Chondrocyte (in vitro differentiated cells): ENCODE results near the gene SEMA3G. TPM values are rescaled to one million over a fixed set of nuclear protein-coding genes. Genes with fewer than 3 reads are reported as not detected.

Experiments
- DNase-seq: peaks from one replicate; pipeline ENCODE4 v3.0.0; 2021; ENCODE audit warnings: mixed read lengths, low spot score
- H3K27ac Mint-ChIP-seq: one replicate; pipeline ENCODE4 v1.8.0; 2021; ENCODE audit warnings: mild to moderate bottlenecking, moderate library complexity, mixed read lengths; ENCODE audit not compliant: unreplicated experiment
- H3K27me3 Mint-ChIP-seq: 2 replicates; pipeline ENCODE4 v1.8.0; 2021; ENCODE audit warnings: low read depth, mixed read lengths
- H3K36me3 Mint-ChIP-seq: 2 replicates; pipeline ENCODE4 v1.8.0; 2021; ENCODE audit warnings: low read depth, mixed read lengths
- H3K4me1 Mint-ChIP-seq: 2 replicates; pipeline ENCODE4 v1.8.0; 2021; ENCODE audit warnings: low read depth, mild to moderate bottlenecking, mixed read lengths
- H3K4me3 Mint-ChIP-seq: one replicate; pipeline ENCODE4 v1.8.0; 2021; ENCODE audit warnings: mild to moderate bottlenecking, moderate library complexity, mixed read lengths; ENCODE audit not compliant: unreplicated experiment
- H3K9me3 Mint-ChIP-seq: 2 replicates; pipeline ENCODE4 v1.8.0; 2021; ENCODE audit warnings: low read depth, mixed read lengths
- total RNA-seq: library from RNA; stranded (reverse); gene quantifications from 3 replicates; pipeline ENCODE4 v1.2.1, GENCODE V29; 2021
- TF ChIP-seq, protein P1 (sequence below): fragments of 200-600 bp; sonication (generic); IDR thresholded peaks from 2 replicates; pipeline ENCODE4 v1.5.0; 2021; ENCODE audit warnings: antibody characterized with exemption, mild to moderate bottlenecking, moderate library complexity

The SEMA3G gene
- total RNA-seq, 1 donor from 2014 or later = 0.17 TPM

DNA sequence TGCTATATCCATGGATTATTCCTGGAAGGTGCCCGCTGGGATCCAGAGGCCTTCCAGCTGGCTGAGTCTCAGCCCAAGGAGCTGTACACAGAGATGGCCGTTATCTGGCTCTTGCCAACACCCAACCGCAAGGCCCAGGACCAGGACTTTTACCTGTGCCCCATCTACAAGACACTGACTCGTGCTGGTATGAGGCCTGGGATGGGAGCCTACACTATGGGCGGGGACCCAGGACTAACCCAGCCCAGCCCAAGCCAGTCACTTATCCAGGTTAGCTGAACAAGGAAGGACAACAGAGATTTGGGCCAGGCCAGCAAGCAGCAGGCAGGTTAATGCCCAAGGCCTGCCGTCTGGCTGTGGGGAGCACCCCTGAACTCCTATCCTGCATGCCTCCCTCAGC, 45.3 kb downstream of the SEMA3G start:
- Mint-ChIP-seq H3K27me3 (no peaks in the 10 kb centered on the region), H3K27ac (no peak overlapping the region), H3K9me3 (no peaks in the 10 kb centered on the region), H3K36me3 (peaks cover 20% of the 10 kb centered on the region), H3K4me1 (no peaks in the 10 kb centered on the region), H3K4me3 (no peak overlapping the region)
- TF ChIP-seq, protein P1, sequence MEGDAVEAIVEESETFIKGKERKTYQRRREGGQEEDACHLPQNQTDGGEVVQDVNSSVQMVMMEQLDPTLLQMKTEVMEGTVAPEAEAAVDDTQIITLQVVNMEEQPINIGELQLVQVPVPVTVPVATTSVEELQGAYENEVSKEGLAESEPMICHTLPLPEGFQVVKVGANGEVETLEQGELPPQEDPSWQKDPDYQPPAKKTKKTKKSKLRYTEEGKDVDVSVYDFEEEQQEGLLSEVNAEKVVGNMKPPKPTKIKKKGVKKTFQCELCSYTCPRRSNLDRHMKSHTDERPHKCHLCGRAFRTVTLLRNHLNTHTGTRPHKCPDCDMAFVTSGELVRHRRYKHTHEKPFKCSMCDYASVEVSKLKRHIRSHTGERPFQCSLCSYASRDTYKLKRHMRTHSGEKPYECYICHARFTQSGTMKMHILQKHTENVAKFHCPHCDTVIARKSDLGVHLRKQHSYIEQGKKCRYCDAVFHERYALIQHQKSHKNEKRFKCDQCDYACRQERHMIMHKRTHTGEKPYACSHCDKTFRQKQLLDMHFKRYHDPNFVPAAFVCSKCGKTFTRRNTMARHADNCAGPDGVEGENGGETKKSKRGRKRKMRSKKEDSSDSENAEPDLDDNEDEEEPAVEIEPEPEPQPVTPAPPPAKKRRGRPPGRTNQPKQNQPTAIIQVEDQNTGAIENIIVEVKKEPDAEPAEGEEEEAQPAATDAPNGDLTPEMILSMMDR = no peak
- peak; percentile 68 for DNase-seq

DNA sequence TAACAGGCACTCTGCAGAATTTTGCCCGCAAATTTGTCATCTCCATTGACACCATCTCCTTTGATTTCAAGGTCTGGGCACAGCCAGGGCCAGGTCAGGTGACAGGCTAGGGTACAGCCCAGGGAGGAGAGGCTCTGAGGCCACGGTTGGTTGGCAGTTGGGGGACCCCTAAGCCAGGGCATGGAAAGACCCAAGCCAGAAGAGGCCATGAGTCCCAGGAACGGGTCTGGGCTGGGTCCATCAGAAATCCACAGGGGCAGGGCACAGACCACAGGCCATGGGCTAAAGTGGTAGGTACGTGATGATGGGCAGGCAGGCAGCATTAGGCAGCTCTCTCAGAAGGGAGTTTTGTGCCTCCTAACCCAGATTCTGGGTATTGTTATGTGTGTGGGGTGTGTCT, 45.8 kb downstream of the SEMA3G start:
- H3K4me3 Mint-ChIP-seq = no peak overlapping the region
- peak; percentile 72 for DNase-seq
- no peak overlapping the region for H3K27ac Mint-ChIP-seq
- H3K36me3 Mint-ChIP-seq = peaks cover 17% of the 10 kb centered on the region
- H3K9me3 Mint-ChIP-seq = no peaks in the 10 kb centered on the region
- H3K4me1 Mint-ChIP-seq = no peaks in the 10 kb centered on the region
- H3K27me3 Mint-ChIP-seq = no peaks in the 10 kb centered on the region
- TF ChIP-seq, protein P1 = no peak

DNA sequence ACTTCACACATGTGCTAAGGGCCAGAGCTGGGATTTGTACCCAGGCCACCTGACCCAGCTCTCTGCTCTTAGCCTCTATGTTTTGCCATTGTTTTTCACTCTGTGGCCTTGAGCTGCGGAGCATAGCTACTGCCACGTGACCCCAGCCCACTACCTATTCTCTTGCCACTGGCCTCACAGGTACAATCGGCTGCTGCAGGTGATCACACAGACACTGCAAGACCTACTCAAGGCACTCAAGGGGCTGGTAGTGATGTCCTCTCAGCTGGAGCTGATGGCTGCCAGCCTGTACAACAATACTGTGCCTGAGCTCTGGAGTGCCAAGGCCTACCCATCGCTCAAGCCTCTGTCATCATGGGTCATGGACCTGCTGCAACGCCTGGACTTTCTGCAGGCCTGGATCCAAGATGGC, 46.2 kb downstream of the SEMA3G start:
- Mint-ChIP-seq H3K9me3 (no peaks in the 10 kb centered on the region), H3K36me3 (peaks cover 13% of the 10 kb centered on the region), H3K27ac (no peak overlapping the region), H3K4me1 (no peaks in the 10 kb centered on the region), H3K27me3 (no peaks in the 10 kb centered on the region), H3K4me3 (no peak overlapping the region)
- peak; percentile 56 for DNase-seq
- TF ChIP-seq, protein P1 = no peak

DNA sequence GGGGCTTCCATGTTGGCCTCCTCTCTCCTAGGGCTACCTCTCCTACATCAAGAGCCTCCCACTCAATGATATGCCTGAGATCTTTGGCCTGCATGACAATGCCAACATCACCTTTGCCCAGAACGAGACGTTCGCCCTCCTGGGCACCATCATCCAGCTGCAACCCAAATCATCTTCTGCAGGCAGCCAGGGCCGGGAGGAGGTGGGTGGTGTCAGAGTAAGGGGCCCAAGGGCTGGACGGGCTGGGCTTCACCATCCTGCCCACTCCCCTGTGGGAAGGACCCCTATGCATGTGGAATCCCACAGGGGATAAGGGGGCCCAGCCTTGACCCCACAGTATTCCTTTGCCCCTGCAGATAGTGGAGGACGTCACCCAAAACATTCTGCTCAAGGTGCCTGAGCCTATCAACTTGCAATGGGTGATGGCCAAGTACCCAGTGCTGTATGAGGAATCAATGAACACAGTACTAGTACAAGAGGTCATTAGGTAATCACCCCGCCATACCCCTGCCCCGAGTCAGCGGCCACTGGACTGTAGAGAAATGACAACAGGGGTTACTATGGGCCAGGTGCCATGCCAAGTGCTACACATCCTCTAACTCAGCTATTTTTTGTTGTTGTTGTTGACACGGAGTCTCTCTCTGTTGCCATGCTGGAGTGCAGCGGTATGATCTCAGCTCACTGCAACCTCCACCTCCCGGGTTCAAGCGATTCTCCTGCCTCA, 47.1 kb downstream of the SEMA3G start:
- TF ChIP-seq, protein P1 = no peak
- no peak overlapping the region for H3K4me3 Mint-ChIP-seq
- H3K36me3 Mint-ChIP-seq = peaks cover 15% of the 10 kb centered on the region
- peak; percentile 77 for DNase-seq
- H3K4me1 Mint-ChIP-seq = no peaks in the 10 kb centered on the region
- H3K9me3 Mint-ChIP-seq = no peaks in the 10 kb centered on the region
- no peak overlapping the region for H3K27ac Mint-ChIP-seq
- no peaks in the 10 kb centered on the region for H3K27me3 Mint-ChIP-seq

DNA sequence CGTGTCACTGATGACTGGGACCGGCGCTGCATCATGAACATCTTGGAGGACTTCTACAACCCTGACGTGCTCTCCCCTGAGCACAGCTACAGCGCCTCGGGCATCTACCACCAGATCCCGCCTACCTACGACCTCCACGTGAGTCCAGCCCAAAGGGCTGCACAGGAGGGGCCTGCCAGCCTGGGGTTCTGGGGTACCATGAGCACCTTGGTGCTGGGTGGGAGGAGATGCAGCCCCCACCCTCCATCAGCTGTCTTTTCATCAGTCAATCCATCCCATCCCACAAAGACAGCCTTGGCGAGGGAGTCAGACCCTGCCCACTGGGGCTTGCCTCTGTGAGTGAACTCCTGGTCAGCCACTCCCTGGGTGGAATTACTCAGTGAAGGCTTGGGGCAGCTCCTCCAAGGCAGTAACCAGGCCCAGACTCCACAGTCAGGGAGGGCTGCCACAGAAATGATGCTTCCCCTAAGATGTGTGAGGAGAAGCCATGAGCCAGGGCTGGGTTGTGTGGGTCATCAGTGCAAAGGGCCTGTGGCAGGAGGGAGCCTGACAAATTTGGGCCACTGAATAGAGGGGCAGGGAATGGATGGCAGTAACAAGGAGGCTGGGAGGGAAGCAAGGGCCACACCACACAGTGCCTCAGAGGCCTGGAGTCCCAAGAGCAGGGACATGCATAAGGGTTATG, 47.9 kb downstream of the SEMA3G start:
- peak; percentile 68 for DNase-seq
- Mint-ChIP-seq H3K4me1 (no peaks in the 10 kb centered on the region), H3K4me3 (no peak overlapping the region), H3K27ac (no peak overlapping the region), H3K9me3 (no peaks in the 10 kb centered on the region), H3K27me3 (no peaks in the 10 kb centered on the region), H3K36me3 (peaks cover 10% of the 10 kb centered on the region)
- TF ChIP-seq, protein P1 = no peak
